IPS DF 19.7 (cell line): ENCODE data around the gene FAM186B.

ENCODE experiments used
- DNase-seq: peaks from one replicate; pipeline ENCODE4 v3.0.0-alpha.2; 2013; ENCODE audit warnings: low read depth, low spot score

FAM186B gene

GRCh38 chr12:49538510-49539403, 66.7 kb downstream of the FAM186B start, which contains the start of gene KCNH3:
Gene KCNH3, plus strand, starts transcription at chr12:49539030. Its CDS starts 387 bp downstream, at chr12:49539417.
- no peak for DNase-seq

- no peak for DNase-seq
Measured at GRCh38 chr12:49537752-49538509, 67.5 kb downstream of the FAM186B start.
